GM18867 (cell line): Measurements from ENCODE around the gene TSPAN10.
A peak's percentile ranks its signal among the peaks of the same experiment; 100 is the strongest.
"Not testable (repeated sequence)": the region's sequence is repeated elsewhere in the genome, so short reads cannot be mapped to it uniquely, and the experiment has no call there.

ENCODE experiments used
- ATAC-seq: cut with Tn5 transposase; IDR thresholded peaks from one replicate; pipeline ENCODE4 v1.9.1; 2021; ENCODE audit warnings: mild to moderate bottlenecking, moderate library complexity; ENCODE audit not compliant: unreplicated experiment

TSPAN10 gene

DNA sequence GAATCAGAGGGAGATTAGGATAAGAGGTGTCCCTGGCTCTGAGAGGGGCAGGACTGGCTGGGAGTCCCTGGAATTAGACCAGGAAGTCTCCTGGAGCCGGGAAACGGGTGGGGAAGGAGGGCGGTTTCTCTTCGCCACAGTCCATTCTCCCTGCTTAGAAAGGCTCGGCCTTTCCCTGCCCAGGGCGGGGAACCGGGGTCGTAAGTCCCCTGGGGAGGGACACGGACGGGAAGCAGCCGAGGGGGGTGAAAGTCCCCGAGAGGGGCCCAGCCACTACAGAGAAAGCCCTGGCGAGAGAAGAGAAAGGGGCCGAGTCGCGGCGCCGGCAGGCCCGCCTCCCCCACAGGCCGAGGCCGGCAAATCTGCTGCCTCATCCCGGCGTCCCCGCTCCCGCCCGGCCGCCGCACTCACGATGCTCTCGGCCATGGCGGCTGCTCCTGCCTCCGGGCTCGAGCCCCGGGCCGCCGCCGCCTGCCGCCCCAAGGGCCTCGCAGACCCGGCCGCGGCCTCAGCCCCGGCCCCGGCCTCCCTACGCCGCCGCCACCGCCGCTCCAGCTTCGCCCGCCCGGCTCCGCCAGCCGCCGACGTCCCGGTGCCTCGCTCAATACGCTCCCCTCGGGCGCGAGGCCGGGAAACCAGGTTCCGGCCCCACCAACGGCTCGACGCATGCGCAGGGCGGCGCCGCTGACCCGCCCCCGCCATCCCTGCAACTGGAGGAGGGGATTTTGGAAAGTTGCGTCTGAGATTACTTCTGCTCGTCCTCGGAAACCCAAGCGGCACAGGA, at the start of gene TSPAN10, which contains the start of gene NPLOC4:
Gene TSPAN10, plus strand, starts transcription at position 692 of the 784 bp plus-strand sequence. CDS start 5,217 bp downstream, outside the sequence.
Gene NPLOC4, minus strand, starts transcription at position 608 of the 784 bp plus-strand sequence. Its CDS starts 182 bp downstream, at position 426.
- peak; percentile 89 for ATAC-seq

GRCh38 chr17:81589612-81590011, 47.4 kb upstream of the TSPAN10 start:
- no peak for ATAC-seq

GRCh38 chr17:81590121-81590520, 46.9 kb upstream of the TSPAN10 start:
- ATAC-seq: no peak

DNA sequence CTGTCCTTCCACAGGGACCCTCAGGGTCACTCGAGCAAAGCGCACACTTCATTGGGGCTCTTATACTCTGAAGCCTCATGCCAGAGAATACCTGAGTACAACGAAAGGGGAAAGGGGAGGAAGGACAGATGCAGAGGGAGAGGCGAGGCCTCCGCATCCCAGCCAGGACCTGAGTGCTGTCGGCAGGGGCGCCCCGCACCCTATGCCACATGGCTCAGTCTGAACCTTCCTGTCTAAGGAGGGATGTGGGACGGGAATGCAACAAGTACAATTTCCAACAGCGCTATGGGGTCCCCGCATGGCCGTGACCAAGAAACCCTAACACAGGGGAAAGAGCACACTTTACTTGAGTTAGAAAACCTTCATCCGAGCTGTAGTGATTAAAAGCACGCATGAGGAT, 45.0 kb upstream of the TSPAN10 start:
- no peak for ATAC-seq

- ATAC-seq: no peak
These were observed 43.7 kb upstream of the TSPAN10 start for GRCh38 chr17:81593105-81593871.

DNA sequence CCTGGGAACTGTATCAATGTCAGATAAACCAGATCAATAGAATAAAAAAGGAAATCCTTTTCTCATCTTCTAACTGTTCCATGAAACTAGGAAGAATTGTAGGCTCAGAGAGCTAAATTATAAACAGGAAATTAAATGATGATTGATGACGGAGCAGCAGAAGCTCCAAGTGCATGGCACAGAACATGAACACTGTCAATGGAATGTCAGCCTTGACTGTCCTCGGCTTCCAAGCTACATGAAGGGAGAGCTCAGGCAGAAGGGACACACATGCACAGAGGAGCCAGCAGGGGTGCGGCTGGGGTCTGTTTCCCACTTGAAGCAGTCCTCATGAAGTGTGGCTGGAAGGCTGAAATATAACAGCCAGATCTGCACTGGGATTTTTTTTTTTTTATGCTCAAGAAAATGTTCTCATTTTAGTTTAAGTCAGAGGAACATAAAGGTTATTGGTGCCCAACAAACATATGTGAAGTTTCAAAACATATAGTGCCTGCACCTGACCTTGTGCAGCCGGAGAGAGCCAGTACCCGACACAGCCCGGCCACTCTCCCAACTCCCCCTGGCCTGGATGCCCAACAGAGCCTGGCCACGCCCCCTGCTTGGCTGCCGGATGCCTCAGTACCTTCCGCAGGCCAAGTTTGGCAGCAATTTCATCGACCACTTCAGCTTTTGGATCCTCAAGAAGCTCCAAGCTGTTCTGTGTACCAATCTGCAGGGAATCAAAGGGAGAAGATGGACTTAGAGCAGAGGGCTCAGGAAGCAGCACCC, 37.1 kb upstream of the TSPAN10 start:
- no peak for ATAC-seq

DNA sequence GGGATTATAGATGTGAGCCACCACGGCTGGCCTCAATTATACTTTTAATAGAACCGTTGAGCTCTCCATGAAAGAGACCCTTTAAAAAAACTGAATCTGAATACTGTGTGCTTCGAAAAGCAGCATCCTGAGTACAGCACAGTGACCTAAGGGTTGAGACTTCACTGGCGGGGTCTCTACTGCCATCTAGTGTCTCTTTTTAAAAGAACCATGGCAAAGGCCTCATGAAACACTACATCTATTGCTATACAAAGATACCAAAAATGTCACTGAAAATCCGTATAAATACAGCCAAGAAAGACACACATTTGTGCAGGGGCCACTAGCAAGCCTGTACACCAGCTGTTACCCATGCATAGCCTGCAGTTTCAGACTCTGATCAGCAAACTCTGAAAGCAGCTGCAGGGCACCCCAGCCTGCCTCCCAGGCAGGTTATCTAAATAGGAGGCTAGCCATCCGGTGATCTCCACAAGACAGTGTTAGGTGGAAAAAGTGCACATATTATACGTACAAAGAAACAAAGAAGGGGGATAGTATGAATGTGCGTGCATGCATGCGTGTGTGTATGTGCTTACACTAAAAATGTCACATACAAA, 35.4 kb upstream of the TSPAN10 start:
- no peak for ATAC-seq

DNA sequence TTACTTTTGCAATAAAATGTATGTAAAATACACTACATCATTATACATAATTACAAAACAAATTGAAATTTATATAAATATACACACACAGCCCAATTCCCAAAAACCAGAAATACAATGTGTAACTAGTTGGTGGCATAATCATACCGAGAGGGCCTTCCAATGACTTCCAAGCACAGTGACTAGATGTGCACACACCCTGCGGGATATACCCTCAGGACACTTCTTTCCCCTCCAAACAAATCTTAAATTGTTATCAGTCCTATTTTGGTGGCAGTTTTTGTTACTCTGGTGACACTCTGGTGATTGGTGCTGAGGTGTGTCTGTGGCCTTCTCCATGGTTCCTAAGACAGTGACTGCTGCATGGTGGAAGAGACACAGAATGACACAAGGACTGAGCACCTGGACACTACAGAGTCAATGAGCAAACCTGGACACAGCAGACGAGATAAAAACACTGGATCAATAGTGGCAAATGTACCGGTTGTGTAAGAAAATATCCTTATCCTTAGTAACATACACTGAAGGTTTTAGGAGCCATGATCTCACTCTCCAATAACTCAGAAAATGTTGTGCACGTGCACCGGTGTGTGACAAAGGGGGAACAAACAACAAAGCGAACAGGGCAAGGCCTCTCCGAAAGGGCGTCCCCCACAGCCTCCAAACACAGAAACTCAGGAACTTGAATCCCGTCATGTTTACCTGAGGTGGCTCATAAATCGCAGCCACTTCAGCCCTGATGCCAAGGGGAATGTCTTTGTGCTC, 33.0 kb upstream of the TSPAN10 start:
- no peak for ATAC-seq

- no peak for ATAC-seq
These were observed 29.6 kb upstream of the TSPAN10 start for GRCh38 chr17:81607431-81607830.

DNA sequence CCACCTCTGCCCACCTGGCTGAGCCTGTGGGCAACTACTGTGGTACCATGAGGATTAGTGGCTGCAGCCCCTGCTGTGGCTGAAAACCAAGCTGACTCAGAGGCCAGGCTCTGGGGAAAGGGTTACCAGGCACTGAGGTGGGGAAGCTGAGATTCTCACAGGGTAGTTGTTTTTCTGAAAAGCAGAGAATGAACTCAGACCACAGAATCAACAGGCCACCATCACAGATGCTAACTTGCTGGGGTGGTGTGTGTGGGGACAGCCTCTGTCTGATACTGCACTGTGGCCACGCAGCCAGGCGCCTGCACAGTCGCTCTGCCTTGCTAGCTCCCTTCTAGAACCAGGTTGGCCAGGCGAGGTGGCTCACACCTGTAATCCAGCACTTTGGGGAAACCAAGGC, 28.9 kb upstream of the TSPAN10 start:
- ATAC-seq: no peak

- ATAC-seq: no peak
These were observed 28.4 kb upstream of the TSPAN10 start for GRCh38 chr17:81608605-81609004.

DNA sequence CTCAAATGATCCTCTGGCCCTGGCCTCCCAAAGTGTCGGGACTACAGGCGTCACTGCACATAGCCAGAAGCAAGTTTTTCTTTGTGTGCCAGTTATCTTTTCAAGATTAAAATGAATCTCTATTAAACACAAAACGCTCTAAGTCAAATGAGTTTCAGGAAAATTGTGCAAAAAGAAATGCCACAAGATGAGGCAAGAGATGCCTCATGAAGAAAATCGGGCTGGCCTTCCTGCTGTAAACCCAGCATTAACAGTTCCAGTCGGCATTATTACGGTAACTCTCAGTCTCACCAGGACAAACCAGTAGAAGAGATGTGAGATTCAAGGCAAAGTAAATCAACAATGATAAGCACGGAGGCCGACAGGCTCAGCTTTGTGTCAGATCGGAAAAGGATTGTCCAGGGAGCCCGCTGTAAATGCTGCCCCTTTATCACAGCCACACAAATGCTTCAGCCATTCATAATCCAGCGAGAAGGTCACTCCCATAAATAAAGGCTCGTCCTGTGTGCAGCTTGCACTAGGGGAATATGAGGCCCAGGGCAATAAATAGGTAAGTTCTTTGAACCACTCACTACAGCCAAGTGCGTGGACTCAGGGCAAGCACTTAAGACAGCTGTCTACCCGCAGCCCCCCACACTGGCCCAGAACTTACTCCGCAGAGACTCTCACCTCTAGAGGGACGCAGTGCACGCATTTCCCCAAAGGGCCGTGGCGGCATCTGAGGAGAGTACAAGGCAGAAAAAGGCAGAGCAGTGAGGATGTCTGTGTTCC, 27.3 kb upstream of the TSPAN10 start:
- ATAC-seq: no peak

DNA sequence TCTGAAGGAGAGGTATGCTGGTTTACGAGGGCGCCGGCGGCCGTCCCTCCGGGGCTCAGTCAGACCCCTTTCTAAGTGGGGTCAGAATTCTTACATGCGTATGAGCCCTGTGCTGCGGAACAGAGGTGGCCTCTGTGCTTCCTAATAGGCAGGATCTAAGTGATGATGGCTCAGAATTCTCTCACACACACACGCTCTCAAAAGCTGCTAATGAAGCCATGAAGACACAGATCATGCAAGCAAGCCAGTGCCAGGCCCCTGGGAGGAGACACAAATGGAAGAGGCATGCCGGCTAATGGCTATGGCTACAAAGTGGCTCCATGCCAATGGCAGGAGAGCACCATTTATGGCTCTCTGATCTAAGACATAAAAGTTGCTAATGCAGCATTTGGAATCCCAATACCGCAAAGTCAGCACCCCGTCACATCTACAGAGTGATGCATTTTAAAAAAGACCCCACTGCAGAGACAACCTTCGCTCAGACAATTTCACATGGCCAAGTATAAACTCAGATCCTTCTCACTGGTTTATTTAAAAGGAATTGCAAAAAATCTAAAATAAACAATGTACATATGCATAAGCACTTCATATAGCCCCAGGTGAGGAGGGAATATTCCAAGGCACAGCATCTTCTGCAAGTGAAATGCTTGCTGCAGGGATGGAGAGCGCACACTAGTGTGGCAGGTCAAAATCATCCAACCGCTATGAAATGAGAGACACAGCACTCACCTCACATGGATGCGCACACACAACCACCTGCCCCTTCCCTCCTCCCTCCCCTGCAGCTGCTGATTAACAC, 24.6 kb upstream of the TSPAN10 start:
- no peak for ATAC-seq

GRCh38 chr17:81615401-81615930, 21.5 kb upstream of the TSPAN10 start:
- no peak for ATAC-seq

GRCh38 chr17:81616877-81617276, 20.1 kb upstream of the TSPAN10 start:
- no peak for ATAC-seq

DNA sequence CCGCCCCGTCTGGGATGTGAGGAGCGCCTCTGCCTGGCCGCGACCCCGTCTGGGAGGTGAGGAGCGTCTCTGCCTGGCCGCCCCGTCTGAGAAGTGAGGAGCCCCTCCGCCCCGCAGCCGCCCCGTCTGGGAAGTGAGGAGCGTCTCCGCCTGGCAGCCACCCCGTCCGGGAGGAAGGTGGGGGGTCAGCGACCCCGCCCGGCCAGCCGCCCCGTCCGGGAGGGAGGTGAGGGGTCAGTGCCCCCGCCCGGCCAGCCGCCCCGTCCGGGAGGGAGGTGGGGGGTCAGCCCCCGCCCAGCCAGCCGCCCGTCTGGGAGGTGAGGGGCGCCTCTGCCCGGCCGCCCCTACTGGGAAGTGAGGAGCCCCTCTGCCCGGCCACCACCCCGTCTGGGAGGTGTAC, 18.7 kb upstream of the TSPAN10 start:
- not testable (repeated sequence) for ATAC-seq

DNA sequence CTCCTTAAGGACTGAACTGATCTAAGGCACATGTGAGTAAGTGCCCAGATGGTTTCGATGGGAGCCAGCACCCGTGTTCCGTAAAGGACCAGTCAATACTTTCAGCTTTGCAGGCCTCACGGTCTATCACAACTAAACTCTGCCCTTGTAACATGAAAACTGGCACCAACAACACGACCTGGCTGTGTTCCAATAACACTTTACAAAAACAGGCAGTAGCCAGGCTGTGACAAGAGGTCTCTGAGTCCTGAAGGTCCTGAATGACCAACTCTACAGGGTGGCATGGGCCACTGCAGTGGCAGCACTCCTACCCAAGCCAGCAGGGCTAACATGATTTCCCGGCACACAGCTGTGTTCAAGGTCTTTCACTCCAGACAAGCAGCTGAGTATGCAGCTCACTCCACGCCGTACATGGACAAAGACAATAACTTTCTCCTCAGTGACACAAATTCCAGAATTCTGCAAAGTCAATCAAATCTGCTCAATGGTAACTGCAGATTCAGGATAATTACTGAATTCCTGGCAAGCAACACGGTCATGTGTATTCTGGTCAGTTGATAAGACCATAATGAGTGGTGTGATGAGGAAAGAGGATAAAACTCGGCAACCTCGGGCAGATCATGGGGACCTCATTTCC, 15.4 kb upstream of the TSPAN10 start:
- ATAC-seq: no peak

GRCh38 chr17:81630274-81630673, 6.7 kb upstream of the TSPAN10 start:
- ATAC-seq: no peak
